ENCODE results near the gene MMP20.

MMP20 gene

GRCh38 chr11:102544594-102544993 lies 80.5 kb downstream of the MMP20 start:
- no peaks in the 10 kb centered on the region for H3K4me1 ChIP-seq (ENCODE audit: control insufficient read depth, insufficient read depth, low read length)
- no peaks in the 10 kb centered on the region for H3K9me3 ChIP-seq (ENCODE audit: control insufficient read depth, insufficient read depth, low read depth, low read length)
- peak; percentile 59 for TF ChIP-seq ZNF366 (tag by site-specific recombination; conservative IDR thresholded peaks at IDR 0.05)
- TF ChIP-seq AEBP2 (tag by site-specific recombination; IDR thresholded peaks at IDR 0.05; ENCODE audit: borderline replicate concordance), result no peak
- ChIA-PET CTCF (interaction anchor here (2.0 kb wide), 1 partner anchor 69 kb away, joined by 6 read pairs; no protein-coding TSS in a partner anchor), POLR2A (no interaction called here)
- no peak overlapping the region for H3K4me3 ChIP-seq (ENCODE audit: low read depth, low read length)
- no peaks in the 10 kb centered on the region for H3K36me3 ChIP-seq (ENCODE audit: control insufficient read depth in 2 of 2, insufficient read depth in 1 of 2, low read length in 2 of 2)
- no peak overlapping the region for H3K27ac ChIP-seq (ENCODE audit: extremely low read depth, low read depth, low read length)

- TF ChIP-seq ZNF433 (tag by site-specific recombination; IDR thresholded peaks at IDR 0.05; ENCODE audit: low read depth) (no peak), ZNF10 (tag by site-specific recombination; IDR thresholded peaks at IDR 0.05) (no peak), MEIS1 (CRISPR knock-in tag; IDR thresholded peaks at IDR 0.05; ENCODE audit: borderline replicate concordance) (no peak), ZNF530 (tag by site-specific recombination; IDR thresholded peaks at IDR 0.05; ENCODE audit: low read depth) (no peak), BCL11A (tag by site-specific recombination; IDR thresholded peaks at IDR 0.05; ENCODE audit: low read depth) (no peak), ZNF692 (tag by site-specific recombination; IDR thresholded peaks at IDR 0.05) (no peak), ZNF398 (tag by site-specific recombination; IDR thresholded peaks at IDR 0.05) (no peak), ZNF391 (tag by site-specific recombination; IDR thresholded peaks at IDR 0.05; ENCODE audit: borderline replicate concordance, low read depth) (no peak), REST (tag by site-specific recombination; IDR thresholded peaks at IDR 0.05) (no peak), ZNF404 (tag by site-specific recombination; IDR thresholded peaks at IDR 0.05) (no peak), ZNF549 (tag by site-specific recombination; IDR thresholded peaks at IDR 0.05) (no peak), ZNF514 (tag by site-specific recombination; IDR thresholded peaks at IDR 0.05) (no peak), ZNF133 (tag by site-specific recombination; IDR thresholded peaks at IDR 0.05) (no peak), PRDM6 (tag by site-specific recombination; IDR thresholded peaks at IDR 0.05) (no peak), ZNF555 (tag by site-specific recombination; conservative IDR thresholded peaks at IDR 0.05) (no peak), ZNF704 (tag by site-specific recombination; IDR thresholded peaks at IDR 0.05) (no peak), ZNF558 (tag by site-specific recombination; IDR thresholded peaks at IDR 0.05) (no peak)
- Histone ChIP-seq H3K36me3 (ENCODE audit: control insufficient read depth in 2 of 2, insufficient read depth in 1 of 2, low read length in 2 of 2) (no peaks in the 10 kb centered on the region), H3K27ac (ENCODE audit: extremely low read depth, low read depth, low read length) (no peak overlapping the region), H3K4me1 (ENCODE audit: control insufficient read depth, insufficient read depth, low read length) (no peaks in the 10 kb centered on the region), H3K4me3 (ENCODE audit: low read depth, low read length) (no peak overlapping the region), H3K9me3 (ENCODE audit: control insufficient read depth, insufficient read depth, low read depth, low read length) (no peaks in the 10 kb centered on the region)
- ChIA-PET CTCF (interaction anchor here (0.6 to 0.8 kb wide), 3 partner anchors 46 to 195 kb away, joined by 3 to 5 read pairs (median 3); no protein-coding TSS in a partner anchor), POLR2A (no interaction called here)
Measured at GRCh38 chr11:102539567-102539966, 85.6 kb downstream of the MMP20 start.

Data from HEK293 (cell line).